ENCODE measurements around the gene TNFRSF13B.

The TNFRSF13B gene

DNA sequence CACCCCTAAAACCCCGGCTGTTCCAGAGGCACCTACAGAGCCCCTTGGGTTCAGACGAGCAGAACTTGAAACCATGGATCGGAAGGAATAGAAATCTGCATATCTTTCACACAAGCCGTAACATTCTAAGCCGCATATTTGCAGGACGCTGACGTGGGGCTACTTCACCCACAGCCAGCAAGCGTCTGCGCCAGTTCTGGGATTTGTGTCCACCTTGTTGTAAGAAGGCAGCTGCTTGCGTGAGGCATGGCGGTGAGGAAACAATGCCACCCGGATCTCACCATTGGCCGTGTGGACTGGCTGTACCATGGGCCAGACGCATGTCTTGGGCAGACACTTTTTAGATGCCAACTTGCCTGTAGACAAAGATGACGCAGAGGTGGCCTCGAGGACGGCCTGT lies 34.5 kb downstream of the TNFRSF13B start:
- TF ChIP-seq, protein P1, sequence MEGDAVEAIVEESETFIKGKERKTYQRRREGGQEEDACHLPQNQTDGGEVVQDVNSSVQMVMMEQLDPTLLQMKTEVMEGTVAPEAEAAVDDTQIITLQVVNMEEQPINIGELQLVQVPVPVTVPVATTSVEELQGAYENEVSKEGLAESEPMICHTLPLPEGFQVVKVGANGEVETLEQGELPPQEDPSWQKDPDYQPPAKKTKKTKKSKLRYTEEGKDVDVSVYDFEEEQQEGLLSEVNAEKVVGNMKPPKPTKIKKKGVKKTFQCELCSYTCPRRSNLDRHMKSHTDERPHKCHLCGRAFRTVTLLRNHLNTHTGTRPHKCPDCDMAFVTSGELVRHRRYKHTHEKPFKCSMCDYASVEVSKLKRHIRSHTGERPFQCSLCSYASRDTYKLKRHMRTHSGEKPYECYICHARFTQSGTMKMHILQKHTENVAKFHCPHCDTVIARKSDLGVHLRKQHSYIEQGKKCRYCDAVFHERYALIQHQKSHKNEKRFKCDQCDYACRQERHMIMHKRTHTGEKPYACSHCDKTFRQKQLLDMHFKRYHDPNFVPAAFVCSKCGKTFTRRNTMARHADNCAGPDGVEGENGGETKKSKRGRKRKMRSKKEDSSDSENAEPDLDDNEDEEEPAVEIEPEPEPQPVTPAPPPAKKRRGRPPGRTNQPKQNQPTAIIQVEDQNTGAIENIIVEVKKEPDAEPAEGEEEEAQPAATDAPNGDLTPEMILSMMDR (IDR thresholded peaks at IDR 0.05; ENCODE audit: control insufficient read depth, extremely low read depth, insufficient read depth): no peak
- no peak overlapping the region for H3K4me3 ChIP-seq (ENCODE audit: low read depth, low read length)

GRCh38 chr17:16936536-16937310 lies 35.2 kb downstream of the TNFRSF13B start:
- no peak for DNase-seq (ENCODE audit: low read depth)
- no peak overlapping the region for H3K4me3 ChIP-seq (ENCODE audit: low read depth, low read length)
- TF ChIP-seq, protein P1 (IDR thresholded peaks at IDR 0.05; ENCODE audit: control insufficient read depth, extremely low read depth, insufficient read depth): no peak

More for the DNA sequence above, 34.5 kb downstream of the TNFRSF13B start:
- DNase-seq (ENCODE audit: low read depth): no peak

DNA sequence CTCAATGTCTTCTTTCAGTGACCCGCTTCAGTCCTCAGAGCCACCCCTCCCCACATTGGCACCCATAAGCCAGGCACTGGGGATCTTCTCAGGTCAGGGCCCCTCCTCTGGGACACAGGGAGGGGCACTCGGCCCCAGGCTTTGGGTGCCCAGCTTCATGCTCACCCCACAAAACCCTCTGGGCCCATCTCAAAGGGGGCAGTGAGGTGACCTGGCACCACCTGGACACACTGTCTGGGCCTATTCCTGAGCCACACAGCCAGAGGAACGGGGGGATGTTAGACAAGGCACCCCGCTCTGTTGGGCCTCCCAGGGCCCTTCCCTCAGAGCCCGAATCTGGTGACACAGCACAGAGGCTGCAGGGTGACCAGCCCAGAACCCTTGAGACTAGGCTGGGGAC lies 36.1 kb downstream of the TNFRSF13B start:
- no peak for DNase-seq (ENCODE audit: low read depth)
- TF ChIP-seq, protein P1 (IDR thresholded peaks at IDR 0.05; ENCODE audit: control insufficient read depth, extremely low read depth, insufficient read depth): no peak

DNA sequence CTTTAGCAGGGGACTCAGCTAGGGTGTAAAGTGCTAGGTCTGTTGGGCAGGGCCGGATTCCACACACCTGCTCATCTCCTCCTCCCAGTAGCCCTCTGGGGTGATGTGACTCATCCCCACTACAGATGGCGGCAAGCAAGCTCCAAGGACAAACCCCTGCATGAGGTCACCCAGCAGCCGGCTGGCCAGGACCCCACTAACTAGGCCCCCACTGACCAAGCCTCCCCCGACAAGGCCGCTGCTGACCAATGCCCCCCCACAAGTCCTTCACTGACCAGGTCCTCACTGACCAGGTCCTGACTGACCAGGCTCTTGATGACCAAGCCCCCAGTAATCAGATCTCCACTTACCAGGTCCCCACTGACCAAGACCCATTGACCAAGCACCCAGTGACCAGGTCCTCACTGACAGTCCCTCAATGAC lies 36.7 kb downstream of the TNFRSF13B start:
- no peak overlapping the region for H3K4me3 ChIP-seq (ENCODE audit: low read depth, low read length)
- no peak for DNase-seq (ENCODE audit: low read depth)

More for the DNA sequence above, 36.1 kb downstream of the TNFRSF13B start:
- H3K4me3 ChIP-seq (ENCODE audit: low read depth, low read length): no peak overlapping the region

GRCh38 chr17:16934836-16935235 lies 37.1 kb downstream of the TNFRSF13B start:
- no peak for DNase-seq (ENCODE audit: low read depth)
- TF ChIP-seq, protein P1 (IDR thresholded peaks at IDR 0.05; ENCODE audit: control insufficient read depth, extremely low read depth, insufficient read depth): no peak
- no peak overlapping the region for H3K4me3 ChIP-seq (ENCODE audit: low read depth, low read length)

More for the DNA sequence above, 36.7 kb downstream of the TNFRSF13B start:
- TF ChIP-seq, protein P1 (IDR thresholded peaks at IDR 0.05; ENCODE audit: control insufficient read depth, extremely low read depth, insufficient read depth): no peak

GRCh38 chr17:16934133-16934795 lies 37.7 kb downstream of the TNFRSF13B start:
- TF ChIP-seq, protein P1 (IDR thresholded peaks at IDR 0.05; ENCODE audit: control insufficient read depth, extremely low read depth, insufficient read depth): no peak
- DNase-seq (ENCODE audit: low read depth): no peak
- H3K4me3 ChIP-seq (ENCODE audit: low read depth, low read length): no peak overlapping the region
